OCI-LY3 (cell line): ENCODE results near the gene KRTAP10-2.
"Not testable (repeated sequence)": the region's sequence is repeated elsewhere in the genome, so short reads cannot be mapped to it uniquely, and the experiment has no call there.

Source experiments
- H2AFZ ChIP-seq: fragments of 200-600, 300-600 bp; shearing (Covaris generic); 2 replicates; pipeline ENCODE4 v1.6.0; 2014; ENCODE audit warnings: antibody characterized with exemption, low read depth, low read length
- H3K27ac ChIP-seq: fragments of 200-600, 300-600 bp; sonication (generic); 2 replicates; pipeline ENCODE4 v1.5.1; 2014; ENCODE audit warnings: mild to moderate bottlenecking, low read length, moderate library complexity, mixed read lengths
- H3K27me3 ChIP-seq: fragments of 200-600, 300-600 bp; sonication (generic); 2 replicates; pipeline ENCODE4 v1.6.1; 2014; ENCODE audit warnings: low read depth, low read length, mixed read lengths
- H3K36me3 ChIP-seq: fragments of 200-600, 300-600 bp; sonication (generic); replicated peaks from 2 replicates; pipeline ENCODE3; 2014; ENCODE audit warnings: low read depth, low read length, mixed read lengths
- H3K4me1 ChIP-seq: fragments of 300-600, 200-600 bp; sonication (generic); 2 replicates; pipeline ENCODE4 v1.6.1; 2014; ENCODE audit warnings: low read length, mixed read lengths
- H3K4me2 ChIP-seq: fragments of 200-600, 300-600 bp; sonication (generic); 2 replicates; pipeline ENCODE4 v1.6.1; 2014; ENCODE audit warnings: low read length, mixed read lengths
- H3K4me3 ChIP-seq: fragments of 300-600, 200-600 bp; sonication (generic); 2 replicates; pipeline ENCODE4 v1.5.1; 2014; ENCODE audit warnings: antibody characterized with exemption, mild to moderate bottlenecking, low read length, moderate library complexity
- H3K79me2 ChIP-seq: fragments of 300-600, 200-600 bp; shearing (Covaris generic); 2 replicates; pipeline ENCODE4 v1.6.1; 2014; ENCODE audit warnings: mild to moderate bottlenecking, low read length, mixed read lengths
- H3K9ac ChIP-seq: fragments of 300-600, 200-600 bp; shearing (Covaris generic); 2 replicates; pipeline ENCODE4 v1.6.0; 2014; ENCODE audit warnings: mild to moderate bottlenecking, low read length, moderate library complexity
- H3K9me3 ChIP-seq: fragments of 200-600, 300-600 bp; shearing (Covaris generic); 2 replicates; pipeline ENCODE4 v1.6.1; 2014; ENCODE audit warnings: low read length, mixed read lengths; ENCODE audit not compliant: insufficient read depth
- H4K20me1 ChIP-seq: fragments of 200-600, 300-600 bp; sonication (generic); 2 replicates; pipeline ENCODE4 v1.6.1; 2016; ENCODE audit warnings: low read length, mixed read lengths; ENCODE audit not compliant: insufficient read depth
- CTCF ChIP-seq: fragments of 200-600, 300-600 bp; sonication (generic); IDR thresholded peaks from 2 replicates; pipeline ENCODE4 v1.5.1; 2014; ENCODE audit warnings: antibody characterized with exemption, low read length, low read depth
- EZH2phosphoT487 ChIP-seq: fragments of 200-600 bp; shearing (Covaris generic); IDR thresholded peaks from 2 replicates; pipeline ENCODE4 v1.6.1; 2018; ENCODE audit warnings: antibody characterized with exemption, mixed run types, low read depth

Gene KRTAP10-2

GRCh38 chr21:44575307-44576024 lies 24.2 kb upstream of the KRTAP10-2 start:
- H3K27me3 ChIP-seq = no peaks in the 10 kb centered on the region
- no peaks in the 10 kb centered on the region for H3K36me3 ChIP-seq
- no peaks in the 10 kb centered on the region for H3K4me1 ChIP-seq
- no peak overlapping the region for H2AFZ ChIP-seq
- no peak for TF ChIP-seq EZH2phosphoT487
- TF ChIP-seq CTCF = no peak
- H4K20me1 ChIP-seq = no peaks in the 10 kb centered on the region
- H3K4me2 ChIP-seq = no peak overlapping the region
- H3K27ac ChIP-seq = no peak overlapping the region
- no peak overlapping the region for H3K4me3 ChIP-seq
- H3K79me2 ChIP-seq = no peaks in the 10 kb centered on the region
- H3K9me3 ChIP-seq = no peaks in the 10 kb centered on the region
- H3K9ac ChIP-seq = no peak overlapping the region

- H3K9me3 ChIP-seq = no peaks in the 10 kb centered on the region
- H3K4me3 ChIP-seq = no peak overlapping the region
- TF ChIP-seq CTCF = no peak
- TF ChIP-seq EZH2phosphoT487 = no peak
- no peaks in the 10 kb centered on the region for H4K20me1 ChIP-seq
- H3K79me2 ChIP-seq = no peaks in the 10 kb centered on the region
- H2AFZ ChIP-seq = no peak overlapping the region
- H3K27ac ChIP-seq = no peak overlapping the region
- no peaks in the 10 kb centered on the region for H3K36me3 ChIP-seq
- H3K4me1 ChIP-seq = no peaks in the 10 kb centered on the region
- no peaks in the 10 kb centered on the region for H3K27me3 ChIP-seq
- H3K9ac ChIP-seq = no peak overlapping the region
- H3K4me2 ChIP-seq = no peak overlapping the region
Measured at GRCh38 chr21:44574457-44575306, 23.4 kb upstream of the KRTAP10-2 start.

GRCh38 chr21:44573630-44574456 lies 22.5 kb upstream of the KRTAP10-2 start, which contains the start of gene KRTAP10-4:
TSS of gene KRTAP10-4 (plus strand) at chr21:44573729. CDS start at chr21:44573759, 30 bp downstream.
- H3K36me3 ChIP-seq, H4K20me1 ChIP-seq, H3K27ac ChIP-seq, H3K9me3 ChIP-seq, H3K9ac ChIP-seq, H3K4me3 ChIP-seq, H3K4me1 ChIP-seq, H2AFZ ChIP-seq, H3K4me2 ChIP-seq, H3K27me3 ChIP-seq, H3K79me2 ChIP-seq: not testable (repeated sequence)

- no peak overlapping the region for H3K4me3 ChIP-seq
- no peaks in the 10 kb centered on the region for H3K27me3 ChIP-seq
- no peak overlapping the region for H2AFZ ChIP-seq
- H3K36me3 ChIP-seq = no peaks in the 10 kb centered on the region
- no peaks in the 10 kb centered on the region for H3K4me1 ChIP-seq
- no peak overlapping the region for H3K9ac ChIP-seq
- H3K4me2 ChIP-seq = no peak overlapping the region
- H3K27ac ChIP-seq = no peak overlapping the region
- H4K20me1 ChIP-seq = no peaks in the 10 kb centered on the region
- TF ChIP-seq CTCF = no peak
- no peak for TF ChIP-seq EZH2phosphoT487
- no peaks in the 10 kb centered on the region for H3K79me2 ChIP-seq
- H3K9me3 ChIP-seq = no peaks in the 10 kb centered on the region
Measured at GRCh38 chr21:44572959-44573583, 21.8 kb upstream of the KRTAP10-2 start.
